GM15510 (cell line): Measurements from ENCODE around the gene TMEM18.

Experiments
- POLR2A ChIP-seq: IDR thresholded peaks from 3 replicates; pipeline ENCODE4 v1.6.1; 2011; ENCODE audit warnings: borderline replicate concordance; ENCODE audit not compliant: insufficient read length; ENCODE audit errors: extremely low read depth

The TMEM18 gene

GRCh38 chr2:705971-706511 lies 28.8 kb upstream of the TMEM18 start:
- no peak for TF ChIP-seq POLR2A

- no peak for TF ChIP-seq POLR2A
Observed at GRCh38 chr2:696999-697627, 19.9 kb upstream of the TMEM18 start.

- TF ChIP-seq POLR2A, result no peak
Observed at GRCh38 chr2:696463-696862, 19.3 kb upstream of the TMEM18 start.

GRCh38 chr2:694906-695510 lies 17.8 kb upstream of the TMEM18 start:
- no peak for TF ChIP-seq POLR2A

- no peak for TF ChIP-seq POLR2A
Observed at GRCh38 chr2:694174-694573, 17.0 kb upstream of the TMEM18 start.

- TF ChIP-seq POLR2A, result no peak
Observed at GRCh38 chr2:693606-694005, 16.4 kb upstream of the TMEM18 start.

- no peak for TF ChIP-seq POLR2A
Observed at GRCh38 chr2:692767-693166, 15.6 kb upstream of the TMEM18 start.

GRCh38 chr2:691821-692761 lies 14.9 kb upstream of the TMEM18 start:
- TF ChIP-seq POLR2A, result no peak

GRCh38 chr2:690799-691198 lies 13.6 kb upstream of the TMEM18 start:
- no peak for TF ChIP-seq POLR2A

GRCh38 chr2:689877-690510 lies 12.8 kb upstream of the TMEM18 start:
- no peak for TF ChIP-seq POLR2A

- TF ChIP-seq POLR2A, result no peak
Observed at GRCh38 chr2:689237-689636, 12.0 kb upstream of the TMEM18 start.

GRCh38 chr2:688504-689076 lies 11.4 kb upstream of the TMEM18 start:
- no peak for TF ChIP-seq POLR2A

- TF ChIP-seq POLR2A, result no peak
Observed at GRCh38 chr2:685421-685820, 8.2 kb upstream of the TMEM18 start.

- TF ChIP-seq POLR2A, result no peak
Observed at GRCh38 chr2:682226-682625, 5.0 kb upstream of the TMEM18 start.
